Stimulated activated CD4-positive, alpha-beta T cell treated with anti-CD3 and anti-CD28 coated beads, TNF-alpha, amount 100 ng/mL, for 1 hour (primary cell): Measurements from ENCODE around the gene ANKH.

Experiments used
- DNase-seq, 3 donors: peaks; one replicate each; pipeline ENCODE4 v3.0.0-alpha.2; 2020; ENCODE audit warnings: low read depth in 3 of 3, low spot score in 1 of 3

The ANKH gene

GRCh38 chr5:14669415-14669814 lies 202.2 kb downstream of the ANKH start:
- DNase-seq, result no peak

GRCh38 chr5:14668181-14668591 lies 203.4 kb downstream of the ANKH start:
- no peak for DNase-seq

GRCh38 chr5:14667770-14668169 lies 203.8 kb downstream of the ANKH start:
- DNase-seq, result no peak

GRCh38 chr5:14667290-14667689 lies 204.3 kb downstream of the ANKH start:
- DNase-seq, result no peak

GRCh38 chr5:14666357-14666756 lies 205.2 kb downstream of the ANKH start:
- no peak for DNase-seq

- DNase-seq, result peak in 1 of 3 donors; percentile 27
These were observed 205.6 kb downstream of the ANKH start for GRCh38 chr5:14665949-14666348.

- no peak for DNase-seq
These were observed 206.3 kb downstream of the ANKH start for GRCh38 chr5:14665101-14665822.

GRCh38 chr5:14664270-14665100 lies 207.1 kb downstream of the ANKH start, which contains the start of gene OTULIN:
TSS of gene OTULIN (plus strand) at chr5:14664718. CDS start at chr5:14664826, 108 bp downstream.
- DNase-seq, result peak; percentile 41 to 74 (median 72)

- DNase-seq, result no peak
These were observed 207.8 kb downstream of the ANKH start for GRCh38 chr5:14663734-14664269.

GRCh38 chr5:14662721-14663260 lies 208.8 kb downstream of the ANKH start:
- DNase-seq, result no peak

GRCh38 chr5:14660833-14661232 lies 210.7 kb downstream of the ANKH start:
- DNase-seq, result no peak

- no peak for DNase-seq
These were observed 211.6 kb downstream of the ANKH start for GRCh38 chr5:14659821-14660607.

GRCh38 chr5:14656898-14657297 lies 214.7 kb downstream of the ANKH start:
- no peak for DNase-seq

GRCh38 chr5:14655146-14655741 lies 216.3 kb downstream of the ANKH start:
- no peak for DNase-seq
